Trophoblast cell (in vitro differentiated cells and primary cell): ENCODE results near the gene KRT3.

Source experiments
- DNase-seq, 2 donors: peaks; one replicate each; pipeline ENCODE4 v3.0.0-alpha.2; 2016
- H2AFZ ChIP-seq: 2 replicates; pipeline ENCODE4 v1.6.1; 2013; ENCODE audit warnings: low read length, moderate library complexity, mild to moderate bottlenecking; ENCODE audit not compliant: insufficient read depth, poor library complexity
- H2AK5ac ChIP-seq: 2 replicates; pipeline ENCODE4 v1.6.1; 2013; ENCODE audit warnings: mild to moderate bottlenecking, low read length
- H2BK120ac ChIP-seq: 2 replicates; pipeline ENCODE4 v1.6.1; 2013; ENCODE audit warnings: low read length, mild to moderate bottlenecking, moderate library complexity; ENCODE audit not compliant: insufficient read depth, poor library complexity
- H2BK12ac ChIP-seq: 2 replicates; pipeline ENCODE4 v1.6.1; 2013; ENCODE audit warnings: mild to moderate bottlenecking, low read length, moderate library complexity
- H2BK5ac ChIP-seq: 2 replicates; pipeline ENCODE4 v1.6.1; 2013; ENCODE audit warnings: low read length, low read depth, moderate library complexity, mild to moderate bottlenecking; ENCODE audit not compliant: poor library complexity
- H3K14ac ChIP-seq: 2 replicates; pipeline ENCODE4 v1.6.1; 2013; ENCODE audit warnings: mild to moderate bottlenecking, low read length
- H3K18ac ChIP-seq: 2 replicates; pipeline ENCODE4 v1.6.1; 2013; ENCODE audit warnings: mild to moderate bottlenecking, low read length
- H3K23ac ChIP-seq: 2 replicates; pipeline ENCODE4 v1.6.1; 2013; ENCODE audit warnings: low read length
- H3K27ac ChIP-seq: 2 replicates; pipeline ENCODE4 v1.5.1; 2013; ENCODE audit warnings: low read depth, mild to moderate bottlenecking, inconsistent platforms, low read length, moderate library complexity
- H3K27me3 ChIP-seq: 2 replicates; pipeline ENCODE4 v1.6.1; 2013; ENCODE audit warnings: inconsistent platforms, mild to moderate bottlenecking, low read length, moderate library complexity; ENCODE audit not compliant: insufficient read depth
- H3K36me3 ChIP-seq, 2 experiments: 1 replicate in 1 of 2; 2 replicates in 1 of 2; pipeline ENCODE4 v1.6.1; 2013; ENCODE audit warnings: low read length in 2 of 2, mild to moderate bottlenecking in 2 of 2, moderate library complexity in 1 of 2; ENCODE audit not compliant: insufficient read depth in 2 of 2, control insufficient read depth in 1 of 2
- H3K4ac ChIP-seq: 2 replicates; pipeline ENCODE4 v1.6.1; 2013; ENCODE audit warnings: low read depth, mild to moderate bottlenecking, low read length, moderate library complexity
- H3K4me1 ChIP-seq, 2 experiments: 1 replicate in 1 of 2; 2 replicates in 1 of 2; pipeline ENCODE4 v1.6.1; 2013; ENCODE audit warnings: low read length in 2 of 2, mild to moderate bottlenecking in 2 of 2, moderate library complexity in 1 of 2; ENCODE audit not compliant: insufficient read depth in 2 of 2, control insufficient read depth in 1 of 2
- H3K4me2 ChIP-seq: 2 replicates; pipeline ENCODE4 v1.6.1; 2013; ENCODE audit warnings: inconsistent platforms, mild to moderate bottlenecking, low read length, moderate library complexity
- H3K4me3 ChIP-seq: 2 replicates; pipeline ENCODE4 v1.5.1; 2013; ENCODE audit warnings: mild to moderate bottlenecking, low read depth, low read length, inconsistent platforms
- H3K79me1 ChIP-seq: one replicate; pipeline ENCODE4 v1.6.1; 2013; ENCODE audit warnings: low read length
- H3K79me2 ChIP-seq: 2 replicates; pipeline ENCODE4 v1.6.1; 2013; ENCODE audit warnings: low read length, mild to moderate bottlenecking; ENCODE audit not compliant: control insufficient read depth, insufficient read depth, poor library complexity
- H3K9ac ChIP-seq: 2 replicates; pipeline ENCODE4 v1.6.1; 2013; ENCODE audit warnings: mild to moderate bottlenecking, low read length
- H3K9me3 ChIP-seq: 2 replicates; pipeline ENCODE4 v1.6.1; 2013; ENCODE audit warnings: low read depth, mild to moderate bottlenecking, control low read depth, inconsistent platforms, low read length; ENCODE audit not compliant: insufficient read depth
- H4K12ac ChIP-seq: 2 replicates; pipeline ENCODE4 v1.6.1; 2013; ENCODE audit warnings: low read depth, mild to moderate bottlenecking, low read length, moderate library complexity
- H4K8ac ChIP-seq: 2 replicates; pipeline ENCODE4 v1.6.1; 2013; ENCODE audit warnings: low read depth, mild to moderate bottlenecking, low read length, moderate library complexity
- H4K91ac ChIP-seq: one replicate; pipeline ENCODE4 v1.6.1; 2013; ENCODE audit warnings: low read depth, mild to moderate bottlenecking, low read length, moderate library complexity
- WGBS: extraction: QIAGEN DNeasy Blood & Tissue Kit; methylation state at CpG from one replicate; pipeline ENCODE4 v1.1.7; 2013; ENCODE audit warnings: missing lambda C conversion rate; ENCODE audit not compliant: insufficient read length, insufficient coverage; ENCODE audit errors: extremely low coverage; 5-methylcytosine and 5-hydroxymethylcytosine counted together

The KRT3 gene

GRCh38 chr12:52772188-52772587, 23.7 kb downstream of the KRT3 start:
- Histone ChIP-seq H2AK5ac (no peak overlapping the region), H3K9ac (no peak overlapping the region), H3K36me3 (no peaks in the 10 kb centered on the region), H3K79me2 (no peaks in the 10 kb centered on the region), H2BK12ac (no peak overlapping the region), H3K4me1 (peaks cover 7 to 8% of the 10 kb centered on the region in 2 experiments), H2BK120ac (no peak overlapping the region), H4K91ac (no peak overlapping the region), H3K18ac (no peak overlapping the region), H3K23ac (no peak overlapping the region), H4K12ac (no peak overlapping the region), H3K4me2 (no peak overlapping the region), H2BK5ac (no peak overlapping the region), H4K8ac (no peak overlapping the region), H2AFZ (no peak overlapping the region), H3K14ac (no peak overlapping the region), H3K4me3 (no peak overlapping the region), H3K27ac (no peak overlapping the region), H3K79me1 (no peaks in the 10 kb centered on the region), H3K9me3 (peaks cover 6% of the 10 kb centered on the region), H3K27me3 (peaks cover 4% of the 10 kb centered on the region), H3K4ac (no peak overlapping the region)
- no CpG with 5 or more reads among the region's 4 CpGs for WGBS
- no peak for DNase-seq

- H3K18ac ChIP-seq, result no peak overlapping the region
- H2BK120ac ChIP-seq, result no peak overlapping the region
- no peak overlapping the region for H4K8ac ChIP-seq
- no peak overlapping the region for H2BK5ac ChIP-seq
- peaks cover 6% of the 10 kb centered on the region for H3K9me3 ChIP-seq
- no peaks in the 10 kb centered on the region for H3K79me1 ChIP-seq
- H2AFZ ChIP-seq, result no peak overlapping the region
- H4K12ac ChIP-seq, result no peak overlapping the region
- no peak overlapping the region for H3K4ac ChIP-seq
- no peak overlapping the region for H3K4me3 ChIP-seq
- H3K23ac ChIP-seq, result no peak overlapping the region
- H3K27ac ChIP-seq, result no peak overlapping the region
- no peak overlapping the region for H3K9ac ChIP-seq
- peak in 1 of 2 donors; percentile 4 for DNase-seq
- H3K27me3 ChIP-seq, result peaks cover 4% of the 10 kb centered on the region
- H3K14ac ChIP-seq, result no peak overlapping the region
- peaks cover 7 to 8% of the 10 kb centered on the region in 2 experiments for H3K4me1 ChIP-seq
- no peaks in the 10 kb centered on the region for H3K36me3 ChIP-seq
- no peak overlapping the region for H2BK12ac ChIP-seq
- WGBS, result no CpG with 5 or more reads among the region's 4 CpGs
- H2AK5ac ChIP-seq, result no peak overlapping the region
- H4K91ac ChIP-seq, result no peak overlapping the region
- H3K4me2 ChIP-seq, result no peak overlapping the region
- no peaks in the 10 kb centered on the region for H3K79me2 ChIP-seq
Observed at GRCh38 chr12:52771505-52771904, 24.4 kb downstream of the KRT3 start.

- Histone ChIP-seq H3K4me1 (peaks cover 7 to 8% of the 10 kb centered on the region in 2 experiments), H3K14ac (no peak overlapping the region), H3K4ac (no peak overlapping the region), H3K27me3 (peaks cover 4% of the 10 kb centered on the region), H2BK120ac (no peak overlapping the region), H3K18ac (no peak overlapping the region), H3K79me1 (no peaks in the 10 kb centered on the region), H3K4me3 (no peak overlapping the region), H2BK12ac (no peak overlapping the region), H4K8ac (no peak overlapping the region), H3K36me3 (no peaks in the 10 kb centered on the region), H4K12ac (no peak overlapping the region), H2AK5ac (no peak overlapping the region), H2AFZ (no peak overlapping the region), H2BK5ac (no peak overlapping the region), H4K91ac (no peak overlapping the region), H3K23ac (no peak overlapping the region), H3K27ac (no peak overlapping the region), H3K9ac (no peak overlapping the region), H3K9me3 (peaks cover 6% of the 10 kb centered on the region), H3K4me2 (no peak overlapping the region), H3K79me2 (no peaks in the 10 kb centered on the region)
- DNase-seq, result no peak
- no CpG with 5 or more reads among the region's 6 CpGs for WGBS
Observed at GRCh38 chr12:52771088-52771487, 24.8 kb downstream of the KRT3 start.

GRCh38 chr12:52769946-52770345, 26.0 kb downstream of the KRT3 start:
- Histone ChIP-seq H3K14ac (no peak overlapping the region), H3K23ac (no peak overlapping the region), H3K9me3 (peaks cover 6% of the 10 kb centered on the region), H3K18ac (no peak overlapping the region), H3K4ac (no peak overlapping the region), H3K4me1 (peaks cover 7 to 8% of the 10 kb centered on the region in 2 experiments), H3K79me2 (no peaks in the 10 kb centered on the region), H3K36me3 (no peaks in the 10 kb centered on the region), H2BK12ac (no peak overlapping the region), H3K4me2 (no peak overlapping the region), H4K91ac (no peak overlapping the region), H3K9ac (no peak overlapping the region), H2BK5ac (no peak overlapping the region), H2BK120ac (no peak overlapping the region), H2AFZ (no peak overlapping the region), H2AK5ac (no peak overlapping the region), H3K4me3 (no peak overlapping the region), H4K12ac (no peak overlapping the region), H3K27me3 (peaks cover 2% of the 10 kb centered on the region), H3K79me1 (no peaks in the 10 kb centered on the region), H4K8ac (no peak overlapping the region), H3K27ac (no peak overlapping the region)
- DNase-seq, result no peak
